OCI-LY1 (cell line): ENCODE measurements around the gene DSC2.

Experiments used
- H2AFZ ChIP-seq: fragments of 200-600 bp; sonication (generic), shearing (Covaris generic); 2 replicates; pipeline ENCODE4 v1.6.0; 2014; ENCODE audit warnings: antibody characterized with exemption, mild to moderate bottlenecking, low read length
- H3F3A ChIP-seq: fragments of 200-600 bp; sonication (generic), shearing (Covaris generic); 2 replicates; pipeline ENCODE4 v1.6.0; 2014; ENCODE audit warnings: mild to moderate bottlenecking, antibody characterized with exemption, low read length, moderate library complexity; ENCODE audit not compliant: insufficient read depth
- H3K27ac ChIP-seq: fragments of 200-600 bp; sonication (generic); 2 replicates; pipeline ENCODE4 v1.5.1; 2014; ENCODE audit warnings: low read length, mixed run types, mild to moderate bottlenecking, low read depth; ENCODE audit not compliant: poor library complexity, severe bottlenecking
- H3K27me3 ChIP-seq: fragments of 200-600 bp; sonication (generic); 2 replicates; pipeline ENCODE4 v1.6.0; 2014; ENCODE audit warnings: antibody characterized with exemption, mild to moderate bottlenecking, low read length, moderate library complexity; ENCODE audit not compliant: insufficient read depth
- H3K36me3 ChIP-seq: fragments of 200-600 bp; sonication (generic); 2 replicates; pipeline ENCODE4 v1.6.1; 2014; ENCODE audit warnings: mild to moderate bottlenecking, antibody characterized with exemption, low read length, moderate library complexity, mixed read lengths; ENCODE audit not compliant: insufficient read depth
- H3K4me1 ChIP-seq: fragments of 200-600 bp; sonication (generic); 2 replicates; pipeline ENCODE4 v1.5.1; 2014; ENCODE audit warnings: mild to moderate bottlenecking, low read length, moderate library complexity; ENCODE audit not compliant: insufficient read depth, severe bottlenecking
- H3K4me2 ChIP-seq: fragments of 200-600 bp; sonication (generic), shearing (Covaris generic); 2 replicates; pipeline ENCODE4 v1.6.1; 2014; ENCODE audit warnings: low read length
- H3K4me3 ChIP-seq: fragments of 200-600 bp; sonication (generic); 2 replicates; pipeline ENCODE4 v1.5.1; 2014; ENCODE audit warnings: low read length, low read depth, mild to moderate bottlenecking, mixed read lengths; ENCODE audit not compliant: poor library complexity, severe bottlenecking
- H3K79me2 ChIP-seq: fragments of 200-600 bp; shearing (Covaris generic); 2 replicates; pipeline ENCODE4 v1.6.1; 2016; ENCODE audit warnings: mixed run types, low read length, mixed read lengths; ENCODE audit not compliant: insufficient read depth
- H3K9ac ChIP-seq: fragments of 200-600 bp; sonication (generic), shearing (Covaris generic); 2 replicates; pipeline ENCODE4 v1.6.1; 2014; ENCODE audit warnings: mild to moderate bottlenecking, low read length, mixed read lengths
- H3K9me2 ChIP-seq: fragments of 200-600 bp; sonication (generic), shearing (Covaris generic); 2 replicates; pipeline ENCODE4 v1.6.1; 2014; ENCODE audit warnings: low read depth, mild to moderate bottlenecking, low read length, mixed read lengths
- H3K9me3 ChIP-seq: fragments of 200-600 bp; shearing (Covaris generic); 2 replicates; pipeline ENCODE4 v1.6.1; 2014; ENCODE audit warnings: low read length, mixed read lengths
- H4K20me1 ChIP-seq: fragments of 200-600 bp; sonication (generic), shearing (Covaris generic); 2 replicates; pipeline ENCODE4 v1.6.0; 2016; ENCODE audit warnings: mild to moderate bottlenecking, low read length; ENCODE audit not compliant: insufficient read depth
- EZH2 ChIP-seq: fragments of 200-600 bp; sonication (generic), shearing (Covaris generic); IDR thresholded peaks from 2 replicates; pipeline ENCODE4 v1.8.0; 2017; ENCODE audit warnings: borderline replicate concordance, mixed run types, mild to moderate bottlenecking, antibody characterized with exemption, low read length, moderate library complexity, mixed read lengths
- TF ChIP-seq, protein P1 (sequence below): fragments of 200-600 bp; sonication (generic), shearing (Covaris generic); IDR thresholded peaks from 2 replicates; pipeline ENCODE4 v1.5.1; 2017; ENCODE audit warnings: mild to moderate bottlenecking, antibody characterized with exemption, low read length, moderate library complexity, mixed read lengths

The DSC2 gene

DNA sequence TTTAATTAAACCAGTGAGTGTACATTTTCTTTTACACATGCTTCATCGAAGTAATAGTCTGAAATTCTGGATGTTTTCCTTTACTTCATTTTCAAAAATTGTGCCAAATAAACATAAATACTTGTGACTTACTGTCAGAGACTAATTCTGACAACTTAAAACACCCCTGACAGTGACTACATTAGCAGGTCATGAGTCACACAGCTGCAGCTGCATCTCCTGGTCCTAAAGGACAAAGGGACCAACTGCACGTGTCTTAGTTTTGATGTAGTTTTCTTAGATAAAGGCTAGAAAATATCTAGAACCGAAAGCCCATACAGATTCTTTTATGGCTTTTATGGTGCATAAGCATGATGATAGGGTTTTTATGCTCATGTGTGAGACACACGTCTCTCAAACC, 30.0 kb downstream of the DSC2 start:
- Histone ChIP-seq H3K9ac (no peak overlapping the region), H3K4me3 (no peak overlapping the region), H3K79me2 (no peaks in the 10 kb centered on the region), H3K9me2 (no peaks in the 10 kb centered on the region), H3K4me1 (no peaks in the 10 kb centered on the region), H3K27me3 (no peaks in the 10 kb centered on the region), H3F3A (no peaks in the 10 kb centered on the region), H4K20me1 (no peaks in the 10 kb centered on the region), H3K4me2 (no peak overlapping the region), H3K36me3 (no peaks in the 10 kb centered on the region), H3K27ac (no peak overlapping the region), H2AFZ (no peak overlapping the region), H3K9me3 (no peaks in the 10 kb centered on the region)
- no peak for TF ChIP-seq EZH2
- TF ChIP-seq, protein P1, sequence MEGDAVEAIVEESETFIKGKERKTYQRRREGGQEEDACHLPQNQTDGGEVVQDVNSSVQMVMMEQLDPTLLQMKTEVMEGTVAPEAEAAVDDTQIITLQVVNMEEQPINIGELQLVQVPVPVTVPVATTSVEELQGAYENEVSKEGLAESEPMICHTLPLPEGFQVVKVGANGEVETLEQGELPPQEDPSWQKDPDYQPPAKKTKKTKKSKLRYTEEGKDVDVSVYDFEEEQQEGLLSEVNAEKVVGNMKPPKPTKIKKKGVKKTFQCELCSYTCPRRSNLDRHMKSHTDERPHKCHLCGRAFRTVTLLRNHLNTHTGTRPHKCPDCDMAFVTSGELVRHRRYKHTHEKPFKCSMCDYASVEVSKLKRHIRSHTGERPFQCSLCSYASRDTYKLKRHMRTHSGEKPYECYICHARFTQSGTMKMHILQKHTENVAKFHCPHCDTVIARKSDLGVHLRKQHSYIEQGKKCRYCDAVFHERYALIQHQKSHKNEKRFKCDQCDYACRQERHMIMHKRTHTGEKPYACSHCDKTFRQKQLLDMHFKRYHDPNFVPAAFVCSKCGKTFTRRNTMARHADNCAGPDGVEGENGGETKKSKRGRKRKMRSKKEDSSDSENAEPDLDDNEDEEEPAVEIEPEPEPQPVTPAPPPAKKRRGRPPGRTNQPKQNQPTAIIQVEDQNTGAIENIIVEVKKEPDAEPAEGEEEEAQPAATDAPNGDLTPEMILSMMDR, result no peak

DNA sequence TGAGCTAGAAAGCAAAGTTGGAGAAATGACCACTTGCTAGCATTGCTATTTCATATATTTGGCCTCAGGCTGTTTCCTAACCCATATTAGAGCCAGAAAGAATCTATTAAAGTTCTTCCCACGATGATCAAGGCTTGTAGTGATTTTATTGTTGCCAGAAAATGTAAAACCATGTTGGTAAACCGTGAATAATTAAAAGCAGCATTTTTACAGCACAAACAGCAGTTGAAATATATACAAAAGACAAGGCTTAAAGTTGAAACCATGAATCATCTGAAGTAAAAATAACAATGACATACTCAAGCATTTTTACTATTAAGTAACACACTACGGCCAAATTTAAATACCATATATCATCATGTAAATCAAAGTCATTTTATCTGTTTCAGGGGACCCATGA, 32.0 kb downstream of the DSC2 start:
- TF ChIP-seq EZH2, result no peak
- TF ChIP-seq, protein P1, result no peak
- no peak overlapping the region for H3K4me2 ChIP-seq
- H3K79me2 ChIP-seq, result no peaks in the 10 kb centered on the region
- no peaks in the 10 kb centered on the region for H3K36me3 ChIP-seq
- no peaks in the 10 kb centered on the region for H3K9me2 ChIP-seq
- H3K9me3 ChIP-seq, result no peaks in the 10 kb centered on the region
- H3K4me1 ChIP-seq, result no peaks in the 10 kb centered on the region
- H3K27ac ChIP-seq, result no peak overlapping the region
- no peak overlapping the region for H3K4me3 ChIP-seq
- H3F3A ChIP-seq, result no peaks in the 10 kb centered on the region
- no peaks in the 10 kb centered on the region for H4K20me1 ChIP-seq
- H2AFZ ChIP-seq, result no peak overlapping the region
- no peak overlapping the region for H3K9ac ChIP-seq
- H3K27me3 ChIP-seq, result no peaks in the 10 kb centered on the region

DNA sequence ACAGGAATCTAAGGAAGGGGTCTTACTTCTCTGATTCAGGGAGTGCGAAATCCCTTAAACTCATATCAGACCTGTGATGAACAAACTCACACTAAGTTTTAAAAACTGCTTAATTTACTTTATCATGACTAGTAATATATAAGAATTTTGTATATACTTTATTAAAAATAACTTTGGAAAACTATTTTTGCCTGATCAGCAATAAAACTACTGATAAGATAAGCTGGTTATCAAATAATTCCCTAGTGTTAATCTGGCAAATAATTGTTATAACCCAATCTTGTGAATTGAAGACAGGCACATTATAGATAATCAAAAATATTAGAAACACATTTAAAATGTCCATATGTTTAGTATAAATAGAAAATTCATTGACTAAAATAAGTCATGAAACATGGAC, 36.0 kb downstream of the DSC2 start:
- Histone ChIP-seq H3K27ac (no peak overlapping the region), H3K4me3 (no peak overlapping the region), H3K9me2 (no peaks in the 10 kb centered on the region), H3K9me3 (no peaks in the 10 kb centered on the region), H3K27me3 (no peaks in the 10 kb centered on the region), H3K4me1 (no peaks in the 10 kb centered on the region), H3K4me2 (no peak overlapping the region), H3K36me3 (no peaks in the 10 kb centered on the region), H3F3A (no peaks in the 10 kb centered on the region), H2AFZ (no peak overlapping the region), H4K20me1 (no peaks in the 10 kb centered on the region), H3K9ac (no peak overlapping the region), H3K79me2 (no peaks in the 10 kb centered on the region)
- no peak for TF ChIP-seq EZH2
- TF ChIP-seq, protein P1, result no peak
